22Rv1 (cell line): ENCODE measurements around the gene RNF168.

Experiments
- CTCF ChIP-seq: fragments of 450-650 bp; IDR thresholded peaks from 2 replicates; pipeline ENCODE4 v1.5.1; 2017; ENCODE audit warnings: mild to moderate bottlenecking
- ZFX ChIP-seq: fragments of 450-650 bp; IDR thresholded peaks from 2 replicates; pipeline ENCODE4 v1.6.1; 2017; ENCODE audit warnings: antibody characterized with exemption, borderline replicate concordance

GRCh38 chr3:196544491-196544992 is 41.0 kb upstream of the RNF168 start:
- TF ChIP-seq ZFX, result no peak
- no peak for TF ChIP-seq CTCF
